GM19240 (cell line): ENCODE results near the gene MAPK12.

Experiments
- DNase-seq: peaks from one replicate; pipeline ENCODE4 v3.0.0; 2011; ENCODE audit warnings: low spot score; ENCODE audit not compliant: insufficient read length

The MAPK12 gene

GRCh38 chr22:50299785-50300619 lies 38.5 kb upstream of the MAPK12 start:
- no peak for DNase-seq

- DNase-seq: no peak
Observed at GRCh38 chr22:50298937-50299784, 37.7 kb upstream of the MAPK12 start.

- DNase-seq: no peak
Observed at GRCh38 chr22:50298266-50298637, 36.8 kb upstream of the MAPK12 start.

DNA sequence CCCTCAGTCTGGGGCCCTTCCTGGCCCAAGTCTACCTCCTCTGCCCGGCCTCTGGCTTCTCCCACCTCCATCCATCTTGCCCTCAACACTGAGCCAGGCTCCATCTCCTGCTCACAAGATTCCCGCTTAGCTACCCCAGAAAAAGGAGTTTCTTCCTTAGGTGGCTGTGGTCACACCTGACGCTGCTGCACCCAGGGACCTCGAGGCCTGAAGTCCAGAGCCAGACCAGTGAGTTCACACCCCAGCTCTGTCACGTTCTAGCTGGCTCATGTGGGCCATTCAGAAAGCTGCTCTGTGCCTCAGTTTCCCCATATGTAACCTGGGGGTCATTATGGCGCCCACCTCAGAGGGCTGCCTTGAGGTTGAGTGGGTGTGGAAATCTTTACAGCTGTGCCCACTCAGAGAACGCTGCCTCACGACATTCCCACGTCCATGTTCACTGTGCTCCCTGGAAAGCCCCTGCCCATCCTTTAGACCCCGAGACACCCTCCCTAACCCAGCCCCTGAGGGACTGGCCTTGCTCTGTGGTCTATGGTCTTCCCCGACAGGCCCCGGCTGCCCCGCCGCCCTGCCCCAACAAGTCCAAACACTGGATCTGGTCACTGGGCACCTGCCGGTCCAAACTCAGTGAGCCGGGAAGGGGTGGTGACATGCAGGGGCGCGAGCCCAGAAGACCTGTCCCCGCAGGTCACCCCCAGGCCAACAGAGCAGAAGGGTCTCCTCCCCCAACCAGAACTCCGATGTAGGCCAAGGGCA lies 36.2 kb upstream of the MAPK12 start:
- DNase-seq: no peak

GRCh38 chr22:50296658-50297490 lies 35.4 kb upstream of the MAPK12 start:
- no peak for DNase-seq

DNA sequence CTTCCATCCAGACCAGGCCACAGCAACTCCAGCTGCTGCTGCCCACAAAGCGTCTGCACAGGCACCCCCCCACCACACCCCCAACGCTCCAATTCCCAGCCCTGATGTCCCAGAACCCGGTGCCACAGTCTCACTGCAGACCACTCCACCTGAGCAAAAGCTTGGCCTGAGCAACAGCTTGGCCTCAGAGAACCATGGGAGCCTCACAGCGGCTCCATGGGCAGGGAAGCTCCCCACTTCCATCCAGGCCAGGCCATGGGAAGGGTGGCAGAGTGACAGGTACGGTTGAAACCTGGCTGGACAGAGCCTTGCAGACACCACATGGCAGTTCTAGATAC lies 32.8 kb upstream of the MAPK12 start:
- no peak for DNase-seq

GRCh38 chr22:50293441-50294318 lies 32.2 kb upstream of the MAPK12 start:
- no peak for DNase-seq

DNA sequence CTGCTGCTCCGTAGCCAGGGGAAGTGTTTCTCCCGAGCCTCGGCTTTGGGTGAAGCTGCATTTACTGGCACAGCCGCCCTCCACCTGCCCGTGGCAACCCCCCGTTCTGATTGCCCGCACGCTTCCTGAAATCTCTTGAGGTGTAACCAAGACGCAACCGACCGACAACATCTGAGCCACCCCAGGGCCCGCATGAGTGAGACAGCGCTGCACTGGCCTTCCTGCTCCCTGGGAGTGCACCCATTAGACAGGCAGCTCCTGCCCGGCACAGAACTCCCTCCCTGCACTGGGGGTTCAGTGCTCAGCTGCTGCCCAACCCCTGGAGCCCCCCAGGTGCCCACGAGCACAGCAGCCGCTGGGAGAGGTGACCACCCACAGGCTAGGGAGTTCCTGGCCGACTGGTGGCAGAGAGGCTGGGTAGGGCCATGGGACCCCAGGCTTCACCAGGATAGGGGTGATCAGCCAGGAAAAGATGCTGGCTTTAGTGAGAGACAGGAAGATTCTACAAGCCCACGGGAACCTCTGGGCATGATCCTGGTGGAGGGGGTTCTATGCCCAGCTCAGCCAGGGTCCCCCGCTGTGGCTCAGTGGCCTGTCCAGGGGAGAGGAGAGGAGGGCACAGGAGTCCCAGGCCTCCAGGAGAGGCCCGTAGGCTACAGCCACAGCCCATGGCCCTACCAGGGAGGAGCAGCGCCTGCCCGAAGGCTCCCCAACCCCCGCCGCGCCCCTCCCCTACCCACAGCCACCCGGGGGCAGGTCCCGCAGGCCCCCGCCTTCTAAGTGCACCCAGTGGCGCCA lies 31.4 kb upstream of the MAPK12 start:
- no peak for DNase-seq

- no peak for DNase-seq
Observed at GRCh38 chr22:50289942-50290630, 28.6 kb upstream of the MAPK12 start.

DNA sequence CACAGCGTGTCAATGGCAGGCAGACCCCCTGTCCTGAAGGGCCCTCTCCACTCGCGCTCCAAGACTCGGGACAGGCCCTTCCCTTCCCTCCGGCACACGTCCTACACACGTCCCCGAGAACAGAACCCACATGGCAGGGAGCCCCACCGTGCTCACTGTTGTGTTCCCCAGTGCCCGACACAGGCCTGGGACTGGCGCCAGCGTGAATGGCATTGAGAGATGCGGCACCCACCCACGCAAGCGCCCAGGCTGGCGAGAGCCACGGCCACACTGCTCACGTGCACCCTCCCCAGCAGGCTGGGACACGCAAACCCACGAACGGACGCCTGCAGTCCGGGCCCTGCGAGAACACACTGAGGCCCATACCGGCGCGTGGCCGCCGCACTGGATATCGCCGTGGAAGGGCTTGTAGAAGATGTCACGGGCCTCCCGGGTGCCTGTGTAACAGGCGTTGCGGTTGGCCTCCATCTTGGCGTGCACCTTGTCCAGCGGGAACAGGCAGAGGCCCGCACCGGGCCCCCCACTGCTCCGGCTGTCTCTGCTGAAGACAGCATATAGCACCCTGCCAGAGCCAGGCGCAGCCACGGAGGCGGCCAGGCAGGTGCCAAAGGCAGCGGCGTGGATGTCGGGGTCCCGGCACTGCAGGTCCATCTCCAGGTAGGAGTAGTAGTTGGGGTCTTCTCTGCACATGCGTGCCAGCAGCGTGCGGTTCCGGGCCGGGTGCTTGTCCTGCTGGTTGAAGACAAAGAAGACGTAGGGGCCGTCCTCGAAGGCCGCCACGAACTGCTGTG lies 27.9 kb upstream of the MAPK12 start:
- DNase-seq: no peak

GRCh38 chr22:50287731-50288130 lies 26.2 kb upstream of the MAPK12 start:
- DNase-seq: no peak

- DNase-seq: no peak
Observed at GRCh38 chr22:50286701-50287318, 25.3 kb upstream of the MAPK12 start.

DNA sequence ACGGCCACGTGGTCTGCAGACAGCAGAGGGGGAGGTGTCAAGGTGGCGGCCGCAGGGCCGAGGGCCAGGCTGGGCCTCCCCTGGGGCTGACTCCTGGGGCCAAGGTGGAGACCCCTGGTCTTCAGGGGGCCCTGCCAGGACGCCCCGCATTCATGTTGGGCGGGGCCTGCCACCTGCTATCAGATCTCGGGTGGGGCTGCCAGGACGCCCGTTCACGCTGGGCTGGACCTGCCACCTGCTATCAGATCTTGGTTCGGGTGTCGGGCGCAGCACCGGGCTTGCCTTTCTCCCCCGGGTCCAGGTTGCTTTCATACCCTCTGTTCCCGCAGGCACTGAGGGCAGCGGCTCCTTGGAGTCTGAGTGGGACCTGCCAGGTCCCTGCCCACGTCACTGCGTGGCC lies 24.8 kb upstream of the MAPK12 start:
- DNase-seq: no peak

- DNase-seq: no peak
Observed at GRCh38 chr22:50285568-50286229, 24.2 kb upstream of the MAPK12 start.

DNA sequence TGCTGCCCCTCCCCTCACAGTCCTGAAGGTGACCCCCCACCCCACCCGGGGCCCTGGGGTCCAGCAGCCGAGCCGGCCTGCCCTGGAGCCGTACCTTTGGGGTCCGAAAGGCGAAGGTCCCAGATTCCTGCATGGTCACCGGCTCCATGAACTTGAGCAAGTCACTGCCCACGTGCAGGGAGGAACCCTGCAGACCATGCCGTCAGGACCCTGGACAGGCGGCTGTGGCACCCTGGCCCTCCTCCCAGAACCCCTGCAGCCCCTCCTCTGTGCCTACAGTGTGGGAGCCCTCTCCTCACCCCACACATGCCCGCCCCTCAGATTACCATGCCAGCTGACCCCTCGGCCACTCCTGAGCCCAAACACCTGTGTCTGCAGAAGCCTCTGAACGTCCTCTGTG lies 23.0 kb upstream of the MAPK12 start:
- no peak for DNase-seq

GRCh38 chr22:50283821-50284220 lies 22.3 kb upstream of the MAPK12 start:
- DNase-seq: no peak
